GM13976 (cell line): ENCODE data around the gene SLC49A3.
"Not testable (repeated sequence)": the region's sequence is repeated elsewhere in the genome, so short reads cannot be mapped to it uniquely, and the experiment has no call there.

Experiments
- DNase-seq: peaks from one replicate; pipeline ENCODE4 v3.0.0; 2012; ENCODE audit warnings: low spot score
- in situ Hi-C: fragments of 300-500 bp; cut with MboI; formaldehyde crosslinking; loops from one replicate; pipeline ENCODE4 v1.12.0; 2022; ENCODE audit warnings: low sequenced_read_pairs, mixed read lengths, inconsistent platforms; ENCODE audit not compliant: unreplicated experiment
- TF ChIP-seq, protein P1 (sequence below): IDR thresholded peaks from 2 replicates; pipeline ENCODE4 v1.5.1; 2012; ENCODE audit warnings: borderline replicate concordance, mild to moderate bottlenecking; ENCODE audit not compliant: insufficient read depth; ENCODE audit errors: extremely low read depth, missing control alignments, control extremely low read depth

SLC49A3 gene

DNA sequence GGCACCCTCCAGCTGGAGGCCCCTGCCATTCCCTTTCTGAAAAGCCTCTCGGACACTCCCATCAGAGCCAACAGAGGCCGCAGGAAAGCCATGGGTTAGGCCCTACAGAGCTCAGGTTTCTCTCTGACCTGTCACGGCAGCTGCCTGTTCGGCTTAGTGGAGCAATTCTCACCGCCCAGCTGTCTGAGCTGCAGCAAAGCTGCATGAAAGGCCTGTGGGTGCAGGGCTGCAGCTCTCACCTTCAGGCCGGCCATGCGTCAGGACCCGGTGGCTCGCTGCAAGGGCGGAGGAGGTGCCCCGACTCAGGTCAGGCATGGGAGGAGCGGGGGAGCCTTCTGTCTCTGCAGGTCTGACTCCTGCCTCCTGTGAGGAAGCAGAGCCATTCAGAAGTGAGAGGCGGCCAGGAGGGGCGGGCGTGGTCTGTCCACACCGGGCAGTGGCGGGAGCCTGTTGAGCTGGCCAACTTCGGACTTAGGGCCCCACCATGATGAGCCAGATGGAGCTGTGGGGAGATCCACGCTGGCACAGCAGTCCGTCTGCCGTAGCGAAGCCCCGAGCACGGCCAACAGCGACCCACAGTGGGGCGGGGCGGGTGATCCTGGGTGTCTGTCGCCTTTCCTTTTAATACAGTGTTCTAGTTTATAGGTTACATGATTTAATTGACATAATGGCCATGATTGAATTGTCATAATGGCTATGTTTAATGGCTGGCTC is 40.2 kb downstream of the SLC49A3 start:
- DNase-seq: no peak
- TF ChIP-seq, protein P1, sequence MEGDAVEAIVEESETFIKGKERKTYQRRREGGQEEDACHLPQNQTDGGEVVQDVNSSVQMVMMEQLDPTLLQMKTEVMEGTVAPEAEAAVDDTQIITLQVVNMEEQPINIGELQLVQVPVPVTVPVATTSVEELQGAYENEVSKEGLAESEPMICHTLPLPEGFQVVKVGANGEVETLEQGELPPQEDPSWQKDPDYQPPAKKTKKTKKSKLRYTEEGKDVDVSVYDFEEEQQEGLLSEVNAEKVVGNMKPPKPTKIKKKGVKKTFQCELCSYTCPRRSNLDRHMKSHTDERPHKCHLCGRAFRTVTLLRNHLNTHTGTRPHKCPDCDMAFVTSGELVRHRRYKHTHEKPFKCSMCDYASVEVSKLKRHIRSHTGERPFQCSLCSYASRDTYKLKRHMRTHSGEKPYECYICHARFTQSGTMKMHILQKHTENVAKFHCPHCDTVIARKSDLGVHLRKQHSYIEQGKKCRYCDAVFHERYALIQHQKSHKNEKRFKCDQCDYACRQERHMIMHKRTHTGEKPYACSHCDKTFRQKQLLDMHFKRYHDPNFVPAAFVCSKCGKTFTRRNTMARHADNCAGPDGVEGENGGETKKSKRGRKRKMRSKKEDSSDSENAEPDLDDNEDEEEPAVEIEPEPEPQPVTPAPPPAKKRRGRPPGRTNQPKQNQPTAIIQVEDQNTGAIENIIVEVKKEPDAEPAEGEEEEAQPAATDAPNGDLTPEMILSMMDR: no peak
- in situ Hi-C loops: no loop called here

DNA sequence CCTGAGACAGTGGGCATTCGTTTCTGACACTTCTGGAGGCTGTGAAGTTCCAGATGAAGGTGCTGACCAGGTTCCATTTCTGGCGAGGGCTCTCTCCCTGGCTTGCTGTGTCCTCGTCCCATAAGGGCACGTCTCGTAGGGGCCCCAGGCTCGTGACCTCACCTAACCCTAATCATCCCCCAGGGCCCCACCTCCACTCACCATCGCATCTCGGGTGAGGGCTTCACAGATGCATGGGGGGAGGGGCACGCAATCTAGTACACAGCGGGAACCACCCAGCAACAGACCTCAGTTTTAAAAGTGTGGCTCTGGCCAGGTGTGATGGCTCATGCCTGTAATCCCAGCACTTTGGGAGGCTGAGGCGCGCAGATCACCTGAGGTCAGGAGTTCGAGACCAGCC is 41.5 kb downstream of the SLC49A3 start:
- no peak for DNase-seq
- in situ Hi-C loops: no loop called here
- TF ChIP-seq, protein P1: no peak

DNA sequence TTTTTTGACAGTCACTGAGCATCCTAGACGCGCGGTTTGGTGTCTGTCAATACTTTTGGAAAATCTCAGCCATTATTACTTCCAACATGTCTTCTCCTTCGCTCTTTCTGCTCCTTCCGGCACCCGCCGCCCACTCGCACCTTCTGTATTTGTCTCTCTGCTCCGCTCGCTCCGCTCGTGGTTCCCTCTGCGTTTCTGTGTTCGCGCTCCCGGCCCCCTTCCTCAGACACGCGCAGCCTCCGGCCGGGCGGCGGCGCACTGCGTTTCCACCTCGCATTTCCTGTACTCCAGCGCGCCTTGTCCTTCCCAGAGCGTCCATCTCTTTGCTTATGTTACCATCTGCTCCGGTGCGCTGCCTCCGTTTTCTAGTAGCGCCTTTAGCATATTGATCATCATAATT is 42.5 kb downstream of the SLC49A3 start:
- no peak for DNase-seq

DNA sequence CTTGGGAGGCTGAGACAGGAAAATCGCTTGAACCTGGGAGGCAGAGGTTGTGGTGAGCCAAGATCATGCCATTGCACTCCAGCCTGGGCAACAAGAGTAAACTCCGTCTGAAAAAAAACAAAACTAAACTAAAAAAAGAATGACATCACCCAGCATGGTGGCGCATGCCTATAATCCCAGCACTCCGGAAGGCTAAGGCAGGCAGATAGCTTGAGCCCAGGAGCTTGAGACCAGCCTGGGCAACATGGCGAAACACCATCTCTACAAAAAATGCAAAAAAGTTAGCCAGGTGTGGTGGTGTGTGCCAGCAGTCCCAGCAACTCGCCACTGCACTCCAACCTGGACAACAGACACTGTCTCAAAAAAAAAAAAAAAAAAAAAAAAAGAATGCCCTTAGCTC is 46.6 kb downstream of the SLC49A3 start:
- in situ Hi-C loops, DNase-seq: not testable (repeated sequence)

More for the DNA sequence above, 42.5 kb downstream of the SLC49A3 start:
- in situ Hi-C loops: no loop called here
- TF ChIP-seq, protein P1: no peak

DNA sequence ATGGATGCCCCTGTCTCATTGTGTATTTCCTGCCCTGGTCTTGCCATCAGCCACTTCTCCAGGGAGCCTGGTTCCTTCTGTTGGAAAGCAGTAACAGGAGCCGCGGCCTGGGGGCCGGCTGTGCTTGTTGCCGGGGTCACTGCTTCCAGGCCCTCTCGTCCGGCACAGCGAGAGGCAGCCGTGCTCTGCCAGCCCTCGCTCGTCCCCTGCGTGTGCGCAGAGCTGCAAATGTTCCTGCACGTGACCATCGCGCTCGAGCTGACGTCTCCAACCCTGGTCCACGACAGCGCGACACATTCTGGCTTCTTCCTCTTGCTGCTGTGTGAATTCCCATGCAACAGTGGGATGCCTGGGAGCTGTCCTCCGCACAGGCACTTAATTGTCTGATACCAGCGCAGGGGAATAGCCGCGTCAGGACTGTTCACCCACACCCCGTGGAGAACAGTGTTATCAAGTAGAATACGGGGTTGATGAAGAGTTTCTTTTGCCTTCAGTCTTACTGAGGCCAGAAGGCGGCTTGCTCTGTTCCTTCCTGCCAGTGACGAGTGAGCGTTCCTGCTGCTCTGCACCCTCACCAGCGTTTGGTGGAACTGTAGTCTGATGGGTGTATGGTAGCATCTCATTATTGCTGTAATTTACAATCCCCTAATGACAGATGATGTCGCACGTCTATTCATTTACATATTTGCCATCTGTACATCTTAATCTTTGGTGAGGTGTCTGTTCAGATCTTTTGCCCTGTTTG is 51.2 kb downstream of the SLC49A3 start:
- in situ Hi-C loops: no loop called here
- TF ChIP-seq, protein P1: no peak
- DNase-seq: no peak

DNA sequence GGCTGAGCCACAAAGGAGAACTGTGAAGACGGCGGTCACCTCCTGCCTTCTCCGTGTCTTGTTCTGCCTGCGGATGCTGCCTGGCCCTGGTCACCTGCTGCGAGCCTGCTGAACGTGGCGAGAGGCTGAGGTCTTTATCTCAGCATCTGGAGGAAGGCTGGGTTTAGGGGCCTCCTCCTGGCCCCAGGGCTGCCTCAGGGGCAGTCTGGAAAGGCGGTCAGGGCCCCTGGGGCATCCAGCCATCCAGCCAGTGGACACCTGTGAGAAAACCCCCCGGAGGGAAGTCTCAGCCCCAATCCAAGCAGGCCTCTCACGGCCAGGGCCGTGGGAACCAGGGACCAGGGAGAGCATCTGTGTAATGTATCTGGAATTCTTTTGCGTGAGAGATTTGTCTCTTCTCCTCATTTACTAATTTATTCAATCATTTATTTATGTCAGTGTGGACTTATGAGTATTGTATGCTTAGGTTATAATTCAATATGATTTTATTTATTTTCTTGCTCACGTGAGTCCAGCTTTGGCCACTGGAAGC is 52.3 kb downstream of the SLC49A3 start:
- TF ChIP-seq, protein P1: no peak
- in situ Hi-C loops: no loop called here

DNA sequence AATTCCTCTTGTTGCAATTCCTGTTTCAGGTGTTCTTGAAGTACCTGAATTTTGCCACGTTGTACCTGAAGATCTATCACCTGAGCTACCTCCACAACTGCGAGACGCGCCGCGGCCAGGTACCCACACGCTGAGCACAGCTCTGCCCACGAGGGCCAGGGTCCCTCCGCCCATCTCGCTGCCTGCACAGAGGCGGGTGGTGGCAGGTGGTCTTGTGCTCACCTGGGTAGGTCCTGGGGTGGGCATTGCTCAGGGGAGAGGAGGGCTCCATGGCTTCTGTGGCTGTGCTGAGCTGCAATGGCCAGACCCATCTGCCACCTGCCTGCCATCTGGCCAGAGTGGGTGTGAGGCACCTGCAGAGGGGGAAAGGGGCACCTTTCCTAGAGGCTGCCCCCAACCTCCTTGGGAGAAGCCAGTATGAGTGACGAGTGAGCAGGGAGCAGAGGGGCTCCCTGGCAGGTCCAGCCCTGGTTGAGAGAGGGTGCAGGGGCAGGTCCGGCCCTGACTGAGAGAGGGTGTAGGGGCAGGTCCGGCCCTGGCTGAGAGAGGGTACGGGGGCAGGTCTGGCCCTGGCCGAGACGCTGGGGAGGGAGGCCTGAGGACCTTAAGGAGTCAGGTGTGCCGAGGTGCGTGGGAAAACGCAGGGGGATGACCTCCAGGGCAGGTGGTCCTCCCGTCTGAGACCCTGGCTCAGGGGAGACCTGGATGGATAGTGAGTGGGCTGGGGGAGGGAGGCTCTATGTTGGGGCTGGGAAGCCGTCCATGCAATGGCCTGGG is 52.9 kb downstream of the SLC49A3 start:
- TF ChIP-seq, protein P1: no peak
- DNase-seq: no peak
- in situ Hi-C loops: no loop called here

More for the DNA sequence above, 52.3 kb downstream of the SLC49A3 start:
- no peak for DNase-seq

DNA sequence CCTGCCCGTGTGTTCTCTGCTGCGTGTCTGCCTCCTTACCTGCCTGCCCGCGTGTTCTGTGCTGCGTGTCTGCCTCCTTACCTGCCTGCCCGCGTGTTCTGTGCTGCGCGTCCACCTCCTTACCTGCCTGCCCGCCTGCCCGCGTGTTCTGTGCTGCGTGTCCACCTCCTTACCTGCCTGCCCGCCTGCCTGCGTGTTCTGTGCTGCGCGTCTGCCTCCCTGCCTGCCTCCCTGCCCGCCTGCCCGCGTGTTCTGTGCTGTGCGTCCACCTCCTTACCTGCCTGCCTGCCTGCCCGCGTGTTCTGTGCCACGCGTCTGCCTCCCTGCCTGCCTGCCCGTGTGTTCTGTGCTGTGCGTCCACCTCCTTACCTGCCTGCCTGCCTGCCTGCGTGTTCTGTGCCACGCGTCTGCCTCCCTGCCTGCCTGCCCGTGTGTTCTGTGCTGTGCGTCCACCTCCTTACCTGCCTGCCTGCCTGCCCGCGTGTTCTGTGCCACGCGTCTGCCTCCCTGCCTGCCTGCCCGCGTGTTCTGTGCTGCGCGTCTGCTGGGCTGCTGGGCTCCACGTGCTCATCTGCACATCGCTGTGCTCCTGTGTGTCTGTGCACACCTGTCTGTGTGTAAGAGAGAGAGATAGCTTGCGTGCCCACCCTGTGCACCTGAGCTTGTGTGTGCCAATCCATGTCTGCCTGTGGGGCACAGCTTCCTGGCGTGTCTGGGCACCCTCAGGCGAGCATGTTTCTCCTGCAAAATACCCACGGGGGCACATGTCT is 53.7 kb downstream of the SLC49A3 start:
- DNase-seq, in situ Hi-C loops: not testable (repeated sequence)
